Measurements from ENCODE around the gene RSPO4. TPM values are rescaled to one million over a fixed set of nuclear protein-coding genes. Genes with fewer than 3 reads are reported as not detected.
A peak's percentile ranks its signal among the peaks of the same experiment; 100 is the strongest.

Gene RSPO4
- total RNA-seq, 1 experiment from 2014 or later: not detected

DNA sequence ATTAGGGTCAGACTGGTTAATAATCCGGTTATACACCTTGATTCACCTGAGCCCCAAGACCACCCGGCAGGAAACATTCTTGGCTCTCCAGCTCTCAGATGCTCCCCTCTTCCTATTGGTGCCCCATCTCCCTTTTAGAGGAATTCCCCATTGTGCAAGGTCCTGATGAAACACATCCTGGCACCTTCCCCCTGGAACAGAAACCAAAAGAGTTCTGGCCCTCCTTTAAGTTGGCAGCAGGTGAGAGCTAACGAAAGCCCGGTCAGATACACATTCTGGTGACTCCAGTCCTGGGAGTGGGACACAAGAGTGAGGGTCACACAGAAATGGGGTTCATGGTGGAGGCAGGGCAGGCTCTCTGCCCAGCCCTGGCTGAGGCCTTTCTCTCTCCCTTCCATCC is 32.2 kb downstream of the RSPO4 start:
- Histone ChIP-seq H3K9me3 (ENCODE audit: low read depth, low read length, poor library complexity, severe bottlenecking) (no peaks in the 10 kb centered on the region), H3K4me1 (ENCODE audit: insufficient read depth, low read length, poor library complexity, severe bottlenecking) (no peaks in the 10 kb centered on the region), H3K36me3 (ENCODE audit: insufficient read depth, low read length, poor library complexity, severe bottlenecking) (no peaks in the 10 kb centered on the region), H3K27ac (ENCODE audit: low read depth, low read length, poor library complexity, severe bottlenecking) (no peak overlapping the region), H3K27me3 (replicated peaks; ENCODE audit: insufficient read depth, low read depth, low read length, poor library complexity) (peaks cover 6% of the 10 kb centered on the region), H3K4me3 (ENCODE audit: low read depth, low read length, poor library complexity, severe bottlenecking) (no peak overlapping the region)
- ChIA-PET POLR2A (ENCODE audit: low non-redundant PET) (no interaction called here), CTCF (no interaction called here)
- intact Hi-C loops (cut with micrococcal nuclease; ENCODE audit: unreplicated experiment): loop anchor here (10.0 kb wide), 1 partner anchor 235 kb away; the partner anchor contains the start of gene C20orf202
- DNase-seq (ENCODE audit: low spot score): no peak
- TF ChIP-seq EZH2 (IDR thresholded peaks at IDR 0.05; ENCODE audit: borderline replicate concordance, low read depth, low read length, poor library complexity, severe bottlenecking): no peak
- TF ChIP-seq, protein P1, sequence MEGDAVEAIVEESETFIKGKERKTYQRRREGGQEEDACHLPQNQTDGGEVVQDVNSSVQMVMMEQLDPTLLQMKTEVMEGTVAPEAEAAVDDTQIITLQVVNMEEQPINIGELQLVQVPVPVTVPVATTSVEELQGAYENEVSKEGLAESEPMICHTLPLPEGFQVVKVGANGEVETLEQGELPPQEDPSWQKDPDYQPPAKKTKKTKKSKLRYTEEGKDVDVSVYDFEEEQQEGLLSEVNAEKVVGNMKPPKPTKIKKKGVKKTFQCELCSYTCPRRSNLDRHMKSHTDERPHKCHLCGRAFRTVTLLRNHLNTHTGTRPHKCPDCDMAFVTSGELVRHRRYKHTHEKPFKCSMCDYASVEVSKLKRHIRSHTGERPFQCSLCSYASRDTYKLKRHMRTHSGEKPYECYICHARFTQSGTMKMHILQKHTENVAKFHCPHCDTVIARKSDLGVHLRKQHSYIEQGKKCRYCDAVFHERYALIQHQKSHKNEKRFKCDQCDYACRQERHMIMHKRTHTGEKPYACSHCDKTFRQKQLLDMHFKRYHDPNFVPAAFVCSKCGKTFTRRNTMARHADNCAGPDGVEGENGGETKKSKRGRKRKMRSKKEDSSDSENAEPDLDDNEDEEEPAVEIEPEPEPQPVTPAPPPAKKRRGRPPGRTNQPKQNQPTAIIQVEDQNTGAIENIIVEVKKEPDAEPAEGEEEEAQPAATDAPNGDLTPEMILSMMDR (conservative IDR thresholded peaks at IDR 0.05; ENCODE audit: low read depth, low read length): no peak
- no TSS peak for BruUV-seq (replicated peaks)

DNA sequence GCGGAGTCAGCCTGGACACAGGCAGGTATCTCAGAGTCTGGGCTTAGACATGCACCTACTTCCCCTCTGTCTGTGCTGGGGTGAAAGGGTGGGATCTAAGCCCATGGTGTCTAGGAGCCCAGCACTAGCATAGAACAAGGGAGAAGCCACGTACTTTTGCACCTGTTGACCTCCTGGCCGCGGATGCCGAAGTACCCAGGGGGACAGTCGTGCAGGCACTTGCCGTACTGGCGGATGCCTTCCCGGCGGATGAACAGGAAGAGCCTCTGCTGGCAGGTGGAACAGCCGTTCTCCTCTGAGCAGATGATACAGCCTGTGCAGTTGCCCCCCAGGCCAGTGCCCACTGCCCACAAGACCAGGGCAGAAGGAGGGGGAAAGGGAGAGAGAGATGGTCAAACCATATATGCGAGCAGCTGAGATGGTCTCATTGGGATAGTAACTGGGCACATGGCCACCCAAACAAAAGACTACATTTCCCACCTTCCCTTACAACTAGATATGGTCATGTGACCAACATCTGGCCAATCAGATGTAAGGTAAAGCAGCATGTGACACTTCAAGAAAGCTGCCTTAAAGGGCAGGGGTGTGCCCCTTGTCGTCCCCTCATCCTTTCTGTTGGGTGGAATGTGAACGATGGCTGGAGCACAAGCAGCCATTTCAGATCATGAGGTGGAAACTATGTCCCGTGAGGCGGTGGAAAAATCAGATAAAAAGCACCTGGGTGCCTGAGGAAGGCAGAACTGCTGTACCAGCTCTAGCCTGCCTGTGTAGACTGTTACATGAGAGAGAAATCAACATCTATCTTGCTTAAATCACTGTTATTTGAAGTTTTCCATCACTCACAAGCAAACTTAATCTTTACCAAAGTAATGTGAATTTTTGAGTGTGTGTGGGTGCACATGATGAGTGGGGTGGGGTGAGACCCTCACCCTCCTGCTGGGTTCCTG is 34.0 kb downstream of the RSPO4 start:
- Histone ChIP-seq H3K36me3 (ENCODE audit: insufficient read depth, low read length, poor library complexity, severe bottlenecking) (no peaks in the 10 kb centered on the region), H3K4me3 (ENCODE audit: low read depth, low read length, poor library complexity, severe bottlenecking) (no peak overlapping the region), H3K9me3 (ENCODE audit: low read depth, low read length, poor library complexity, severe bottlenecking) (no peaks in the 10 kb centered on the region), H3K27ac (ENCODE audit: low read depth, low read length, poor library complexity, severe bottlenecking) (no peak overlapping the region), H3K27me3 (replicated peaks; ENCODE audit: insufficient read depth, low read depth, low read length, poor library complexity) (peaks cover 6% of the 10 kb centered on the region), H3K4me1 (ENCODE audit: insufficient read depth, low read length, poor library complexity, severe bottlenecking) (no peaks in the 10 kb centered on the region)
- no TSS peak for BruUV-seq (replicated peaks)
- ChIA-PET CTCF (no interaction called here), POLR2A (ENCODE audit: low non-redundant PET) (no interaction called here)
- TF ChIP-seq EZH2 (IDR thresholded peaks at IDR 0.05; ENCODE audit: borderline replicate concordance, low read depth, low read length, poor library complexity, severe bottlenecking): no peak
- TF ChIP-seq, protein P1 (conservative IDR thresholded peaks at IDR 0.05; ENCODE audit: low read depth, low read length): no peak
- intact Hi-C loops (cut with micrococcal nuclease; ENCODE audit: unreplicated experiment): no loop called here
- DNase-seq (ENCODE audit: low spot score): peak; percentile 57

DNA sequence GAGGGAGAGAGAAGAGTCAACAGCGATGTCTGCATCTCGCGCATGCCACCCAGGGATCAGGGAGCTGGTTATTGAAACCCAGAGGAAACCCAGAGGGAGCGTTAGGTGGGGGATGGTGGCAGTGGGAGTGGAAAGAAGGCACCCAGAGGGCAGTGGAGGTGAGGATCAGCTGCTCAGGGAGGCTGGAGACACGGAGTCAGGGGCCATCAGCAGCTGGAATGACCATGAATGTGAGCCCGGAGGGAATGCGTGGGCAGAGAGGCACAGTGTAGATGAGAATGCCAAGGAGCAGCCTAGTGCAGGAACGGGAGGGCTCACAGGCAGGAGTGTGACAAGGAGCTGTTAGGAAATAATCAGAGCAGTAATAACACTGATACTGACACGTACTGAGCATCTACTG is 36.2 kb downstream of the RSPO4 start:
- Histone ChIP-seq H3K9me3 (ENCODE audit: low read depth, low read length, poor library complexity, severe bottlenecking) (no peaks in the 10 kb centered on the region), H3K4me1 (ENCODE audit: insufficient read depth, low read length, poor library complexity, severe bottlenecking) (no peaks in the 10 kb centered on the region), H3K27ac (ENCODE audit: low read depth, low read length, poor library complexity, severe bottlenecking) (no peak overlapping the region), H3K27me3 (replicated peaks; ENCODE audit: insufficient read depth, low read depth, low read length, poor library complexity) (peaks cover 6% of the 10 kb centered on the region), H3K4me3 (ENCODE audit: low read depth, low read length, poor library complexity, severe bottlenecking) (no peak overlapping the region), H3K36me3 (ENCODE audit: insufficient read depth, low read length, poor library complexity, severe bottlenecking) (no peaks in the 10 kb centered on the region)
- POLR2A ChIA-PET (ENCODE audit: low non-redundant PET): no interaction called here
- intact Hi-C loops (cut with micrococcal nuclease; ENCODE audit: unreplicated experiment): no loop called here
- no peak for DNase-seq (ENCODE audit: low spot score)
- no TSS peak for BruUV-seq (replicated peaks)
- TF ChIP-seq, protein P1 (conservative IDR thresholded peaks at IDR 0.05; ENCODE audit: low read depth, low read length): no peak
- no peak for TF ChIP-seq EZH2 (IDR thresholded peaks at IDR 0.05; ENCODE audit: borderline replicate concordance, low read depth, low read length, poor library complexity, severe bottlenecking)
- CTCF ChIA-PET: no interaction called here
